NB4 (cell line): Measurements from ENCODE around the gene HSPG2.

Experiments used
- MYC ChIP-seq: IDR thresholded peaks from 2 replicates; pipeline ENCODE4 v1.6.1; 2011; ENCODE audit warnings: low read depth, low read length
- POLR2A ChIP-seq: IDR thresholded peaks from 2 replicates; pipeline ENCODE4 v1.6.1; 2011; ENCODE audit warnings: mild to moderate bottlenecking; ENCODE audit not compliant: insufficient read length; ENCODE audit errors: extremely low read depth
- TF ChIP-seq, protein P1 (sequence below): IDR thresholded peaks from one replicate; pipeline ENCODE4 v1.5.1; 2012; ENCODE audit warnings: low read depth, low read length
- TF ChIP-seq, protein P2 (sequence below): IDR thresholded peaks from 2 replicates; pipeline ENCODE4 v1.6.1; 2011; ENCODE audit warnings: low read depth, low read length

DNA sequence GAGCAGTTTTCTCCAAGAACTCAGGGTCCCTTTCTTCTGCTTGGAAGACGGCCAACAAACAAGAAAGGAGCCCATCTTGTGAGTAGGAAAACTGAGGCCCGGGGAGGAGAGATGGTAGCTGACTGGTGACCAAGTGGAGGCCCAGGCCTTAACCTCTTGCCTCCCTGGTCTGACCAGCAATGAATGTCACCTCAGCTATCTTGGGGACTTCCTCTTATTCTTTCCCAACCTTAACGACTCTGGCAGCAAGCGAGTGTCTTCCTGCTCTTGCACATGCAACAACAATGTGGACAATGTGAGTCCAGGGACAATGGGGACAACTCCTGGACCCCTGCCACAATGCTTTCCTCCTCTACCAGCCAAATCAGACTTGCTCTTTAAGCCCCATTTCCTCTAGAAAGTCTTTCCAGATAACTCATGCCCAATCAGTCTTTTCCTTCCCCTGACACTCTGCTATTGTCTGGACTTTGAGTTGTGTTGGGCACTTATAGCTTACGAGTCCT lies 12.6 kb downstream of the HSPG2 start:
- TF ChIP-seq, protein P1, sequence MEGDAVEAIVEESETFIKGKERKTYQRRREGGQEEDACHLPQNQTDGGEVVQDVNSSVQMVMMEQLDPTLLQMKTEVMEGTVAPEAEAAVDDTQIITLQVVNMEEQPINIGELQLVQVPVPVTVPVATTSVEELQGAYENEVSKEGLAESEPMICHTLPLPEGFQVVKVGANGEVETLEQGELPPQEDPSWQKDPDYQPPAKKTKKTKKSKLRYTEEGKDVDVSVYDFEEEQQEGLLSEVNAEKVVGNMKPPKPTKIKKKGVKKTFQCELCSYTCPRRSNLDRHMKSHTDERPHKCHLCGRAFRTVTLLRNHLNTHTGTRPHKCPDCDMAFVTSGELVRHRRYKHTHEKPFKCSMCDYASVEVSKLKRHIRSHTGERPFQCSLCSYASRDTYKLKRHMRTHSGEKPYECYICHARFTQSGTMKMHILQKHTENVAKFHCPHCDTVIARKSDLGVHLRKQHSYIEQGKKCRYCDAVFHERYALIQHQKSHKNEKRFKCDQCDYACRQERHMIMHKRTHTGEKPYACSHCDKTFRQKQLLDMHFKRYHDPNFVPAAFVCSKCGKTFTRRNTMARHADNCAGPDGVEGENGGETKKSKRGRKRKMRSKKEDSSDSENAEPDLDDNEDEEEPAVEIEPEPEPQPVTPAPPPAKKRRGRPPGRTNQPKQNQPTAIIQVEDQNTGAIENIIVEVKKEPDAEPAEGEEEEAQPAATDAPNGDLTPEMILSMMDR: no peak
- TF ChIP-seq POLR2A (no peak), MYC (peak; percentile 82)
- TF ChIP-seq, protein P2, sequence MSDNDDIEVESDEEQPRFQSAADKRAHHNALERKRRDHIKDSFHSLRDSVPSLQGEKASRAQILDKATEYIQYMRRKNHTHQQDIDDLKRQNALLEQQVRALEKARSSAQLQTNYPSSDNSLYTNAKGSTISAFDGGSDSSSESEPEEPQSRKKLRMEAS: peak; percentile 86
